ENCODE data around the gene ZBP1.

Gene ZBP1

GRCh38 chr20:57654363-57654997 lies 34.3 kb upstream of the ZBP1 start:
- no peak overlapping the region for H3K27ac ChIP-seq (ENCODE audit: low read length, poor library complexity, severe bottlenecking)
- no peak overlapping the region for H2BK5ac ChIP-seq (ENCODE audit: low read depth, low read length, poor library complexity, severe bottlenecking)
- DNase-seq, result peak; percentile 39
- no peak overlapping the region for H3K9ac ChIP-seq (ENCODE audit: low read length)
- no peak overlapping the region for H3K4ac ChIP-seq (ENCODE audit: low read depth in 1 of 2, low read length in 2 of 2)
- H3K9me3 ChIP-seq (ENCODE audit: control insufficient read depth, low read length), result no peaks in the 10 kb centered on the region
- H3K27me3 ChIP-seq (ENCODE audit: control insufficient read depth in 1 of 2, insufficient read depth in 1 of 2, low read length in 2 of 2), result peaks cover 0 to 12% of the 10 kb centered on the region in 2 experiments
- peaks cover 0 to 73% of the 10 kb centered on the region in 2 experiments for H3K36me3 ChIP-seq (ENCODE audit: control insufficient read depth in 1 of 2, insufficient read depth in 2 of 2, low read depth in 1 of 2, low read length in 2 of 2)
- no peak overlapping the region for H3K18ac ChIP-seq (ENCODE audit: low read depth in 1 of 2, low read length in 2 of 2)
- no peak overlapping the region for H4K91ac ChIP-seq (ENCODE audit: low read length)
- no peak overlapping the region for H3K23ac ChIP-seq (ENCODE audit: low read length in 2 of 2)
- H3K4me3 ChIP-seq (ENCODE audit: insufficient read depth in 1 of 2, low read depth in 1 of 2, low read length in 2 of 2), result no peak overlapping the region
- H2BK15ac ChIP-seq (ENCODE audit: low read depth, poor library complexity, severe bottlenecking), result no peak overlapping the region
- H2BK120ac ChIP-seq (ENCODE audit: low read depth, low read length), result no peak overlapping the region
- H3K4me1 ChIP-seq (ENCODE audit: control insufficient read depth, insufficient read depth, low read depth, low read length), result no peaks in the 10 kb centered on the region
- no peak overlapping the region for H2BK12ac ChIP-seq (ENCODE audit: low read length in 2 of 2)
- no peak overlapping the region for H4K8ac ChIP-seq (ENCODE audit: low read length)
- no peak overlapping the region for H2AK5ac ChIP-seq (ENCODE audit: low read length, severe bottlenecking)
- no peaks in the 10 kb centered on the region for H3K79me1 ChIP-seq (replicated peaks; ENCODE audit: low read length, poor library complexity, severe bottlenecking)
- H2AFZ ChIP-seq (ENCODE audit: low read depth, low read length), result no peak overlapping the region
- WGBS, result 45% methylated on average over 12 of the region's 12 CpGs
- H3K4me2 ChIP-seq (ENCODE audit: low read length, poor library complexity, severe bottlenecking), result no peak overlapping the region
- H3K14ac ChIP-seq (ENCODE audit: low read length in 2 of 2), result no peak overlapping the region

- DNase-seq, result no peak
- Histone ChIP-seq H3K9me3 (ENCODE audit: control insufficient read depth, low read length) (no peaks in the 10 kb centered on the region), H3K14ac (ENCODE audit: low read length in 2 of 2) (no peak overlapping the region), H3K4me1 (ENCODE audit: control insufficient read depth, insufficient read depth, low read depth, low read length) (no peaks in the 10 kb centered on the region), H3K9ac (ENCODE audit: low read length) (no peak overlapping the region), H3K4ac (ENCODE audit: low read depth in 1 of 2, low read length in 2 of 2) (no peak overlapping the region), H3K27me3 (ENCODE audit: control insufficient read depth in 1 of 2, insufficient read depth in 1 of 2, low read length in 2 of 2) (peaks cover 0 to 17% of the 10 kb centered on the region in 2 experiments), H3K79me1 (replicated peaks; ENCODE audit: low read length, poor library complexity, severe bottlenecking) (no peaks in the 10 kb centered on the region), H3K18ac (ENCODE audit: low read depth in 1 of 2, low read length in 2 of 2) (no peak overlapping the region), H4K91ac (ENCODE audit: low read length) (no peak overlapping the region), H2BK15ac (ENCODE audit: low read depth, poor library complexity, severe bottlenecking) (no peak overlapping the region), H3K23ac (ENCODE audit: low read length in 2 of 2) (no peak overlapping the region), H2AFZ (ENCODE audit: low read depth, low read length) (no peak overlapping the region), H3K36me3 (ENCODE audit: control insufficient read depth in 1 of 2, insufficient read depth in 2 of 2, low read depth in 1 of 2, low read length in 2 of 2) (peaks cover 0 to 71% of the 10 kb centered on the region in 2 experiments), H4K8ac (ENCODE audit: low read length) (no peak overlapping the region), H2BK12ac (ENCODE audit: low read length in 2 of 2) (no peak overlapping the region), H3K4me2 (ENCODE audit: low read length, poor library complexity, severe bottlenecking) (no peak overlapping the region), H2AK5ac (ENCODE audit: low read length, severe bottlenecking) (no peak overlapping the region), H3K27ac (ENCODE audit: low read length, poor library complexity, severe bottlenecking) (no peak overlapping the region), H3K4me3 (ENCODE audit: insufficient read depth in 1 of 2, low read depth in 1 of 2, low read length in 2 of 2) (no peak overlapping the region), H2BK5ac (ENCODE audit: low read depth, low read length, poor library complexity, severe bottlenecking) (no peak overlapping the region), H2BK120ac (ENCODE audit: low read depth, low read length) (no peak overlapping the region)
- 67% methylated on average over 3 of the region's 5 CpGs for WGBS
Observed at GRCh38 chr20:57653910-57654309, 33.7 kb upstream of the ZBP1 start.

- no peak overlapping the region for H2BK15ac ChIP-seq (ENCODE audit: low read depth, poor library complexity, severe bottlenecking)
- no peak overlapping the region for H3K23ac ChIP-seq (ENCODE audit: low read length in 2 of 2)
- no peak overlapping the region for H3K18ac ChIP-seq (ENCODE audit: low read depth in 1 of 2, low read length in 2 of 2)
- H2BK5ac ChIP-seq (ENCODE audit: low read depth, low read length, poor library complexity, severe bottlenecking), result no peak overlapping the region
- H4K8ac ChIP-seq (ENCODE audit: low read length), result no peak overlapping the region
- H3K27ac ChIP-seq (ENCODE audit: low read length, poor library complexity, severe bottlenecking), result no peak overlapping the region
- H3K27me3 ChIP-seq (ENCODE audit: control insufficient read depth in 1 of 2, insufficient read depth in 1 of 2, low read length in 2 of 2), result peaks cover 0 to 19% of the 10 kb centered on the region in 2 experiments
- no peaks in the 10 kb centered on the region for H3K79me1 ChIP-seq (replicated peaks; ENCODE audit: low read length, poor library complexity, severe bottlenecking)
- H3K4me2 ChIP-seq (ENCODE audit: low read length, poor library complexity, severe bottlenecking), result no peak overlapping the region
- H3K9me3 ChIP-seq (ENCODE audit: control insufficient read depth, low read length), result no peaks in the 10 kb centered on the region
- H3K14ac ChIP-seq (ENCODE audit: low read length in 2 of 2), result no peak overlapping the region
- peaks cover 0 to 67% of the 10 kb centered on the region in 2 experiments for H3K36me3 ChIP-seq (ENCODE audit: control insufficient read depth in 1 of 2, insufficient read depth in 2 of 2, low read depth in 1 of 2, low read length in 2 of 2)
- no peak overlapping the region for H2AK5ac ChIP-seq (ENCODE audit: low read length, severe bottlenecking)
- no peak overlapping the region for H2BK12ac ChIP-seq (ENCODE audit: low read length in 2 of 2)
- H2AFZ ChIP-seq (ENCODE audit: low read depth, low read length), result no peak overlapping the region
- H3K4me3 ChIP-seq (ENCODE audit: insufficient read depth in 1 of 2, low read depth in 1 of 2, low read length in 2 of 2), result no peak overlapping the region
- no peak overlapping the region for H3K4ac ChIP-seq (ENCODE audit: low read depth in 1 of 2, low read length in 2 of 2)
- no peaks in the 10 kb centered on the region for H3K4me1 ChIP-seq (ENCODE audit: control insufficient read depth, insufficient read depth, low read depth, low read length)
- 83% methylated on average over 8 of the region's 8 CpGs for WGBS
- H4K91ac ChIP-seq (ENCODE audit: low read length), result no peak overlapping the region
- no peak for DNase-seq
- no peak overlapping the region for H3K9ac ChIP-seq (ENCODE audit: low read length)
- H2BK120ac ChIP-seq (ENCODE audit: low read depth, low read length), result no peak overlapping the region
Observed at GRCh38 chr20:57653546-57653900, 33.3 kb upstream of the ZBP1 start.

GRCh38 chr20:57652606-57653545 lies 32.6 kb upstream of the ZBP1 start:
- H3K9ac ChIP-seq (ENCODE audit: low read length), result no peak overlapping the region
- H2BK5ac ChIP-seq (ENCODE audit: low read depth, low read length, poor library complexity, severe bottlenecking), result no peak overlapping the region
- no peak overlapping the region for H3K23ac ChIP-seq (ENCODE audit: low read length in 2 of 2)
- H2BK120ac ChIP-seq (ENCODE audit: low read depth, low read length), result no peak overlapping the region
- no peak for DNase-seq
- H3K79me1 ChIP-seq (replicated peaks; ENCODE audit: low read length, poor library complexity, severe bottlenecking), result no peaks in the 10 kb centered on the region
- no peak overlapping the region for H3K14ac ChIP-seq (ENCODE audit: low read length in 2 of 2)
- no peaks in the 10 kb centered on the region for H3K9me3 ChIP-seq (ENCODE audit: control insufficient read depth, low read length)
- no peaks in the 10 kb centered on the region for H3K4me1 ChIP-seq (ENCODE audit: control insufficient read depth, insufficient read depth, low read depth, low read length)
- no peak overlapping the region for H4K91ac ChIP-seq (ENCODE audit: low read length)
- no peak overlapping the region for H2AK5ac ChIP-seq (ENCODE audit: low read length, severe bottlenecking)
- H2AFZ ChIP-seq (ENCODE audit: low read depth, low read length), result no peak overlapping the region
- no peak overlapping the region for H3K4ac ChIP-seq (ENCODE audit: low read depth in 1 of 2, low read length in 2 of 2)
- no peak overlapping the region for H3K27ac ChIP-seq (ENCODE audit: low read length, poor library complexity, severe bottlenecking)
- H4K8ac ChIP-seq (ENCODE audit: low read length), result no peak overlapping the region
- peaks cover 0 to 61% of the 10 kb centered on the region in 2 experiments for H3K36me3 ChIP-seq (ENCODE audit: control insufficient read depth in 1 of 2, insufficient read depth in 2 of 2, low read depth in 1 of 2, low read length in 2 of 2)
- peaks cover 0 to 21% of the 10 kb centered on the region in 2 experiments for H3K27me3 ChIP-seq (ENCODE audit: control insufficient read depth in 1 of 2, insufficient read depth in 1 of 2, low read length in 2 of 2)
- no peak overlapping the region for H2BK15ac ChIP-seq (ENCODE audit: low read depth, poor library complexity, severe bottlenecking)
- no peak overlapping the region for H3K4me2 ChIP-seq (ENCODE audit: low read length, poor library complexity, severe bottlenecking)
- H2BK12ac ChIP-seq (ENCODE audit: low read length in 2 of 2), result no peak overlapping the region
- H3K18ac ChIP-seq (ENCODE audit: low read depth in 1 of 2, low read length in 2 of 2), result no peak overlapping the region
- no peak overlapping the region for H3K4me3 ChIP-seq (ENCODE audit: insufficient read depth in 1 of 2, low read depth in 1 of 2, low read length in 2 of 2)
- WGBS, result 90% methylated on average over 28 of the region's 28 CpGs

All from mesenchymal stem cell (in vitro differentiated cells and primary cell).